CD14-positive monocyte (primary cell): ENCODE data around the gene VDAC2. TPM values are rescaled to one million over a fixed set of nuclear protein-coding genes. Genes with fewer than 3 reads are reported as not detected.
"Not testable (repeated sequence)": the region's sequence is repeated elsewhere in the genome, so short reads cannot be mapped to it uniquely, and the experiment has no call there.

Experiments used
- DNase-seq, 3 donors: peaks; one replicate each; pipeline ENCODE4 v3.0.0-alpha.2; 2011 to 2022
- H2AFZ ChIP-seq: 2 replicates; pipeline ENCODE4 v1.6.0; 2012; ENCODE audit warnings: mild to moderate bottlenecking, low read depth, low read length, inconsistent platforms; ENCODE audit not compliant: insufficient read depth, poor library complexity, severe bottlenecking
- H3K27ac ChIP-seq, 2 donors: 1 replicate in 1 of 2; 2 replicates in 1 of 2; pipeline ENCODE4 v1.5.1; 2012 to 2013; ENCODE audit warnings: low read length in 2 of 2, control low read depth in 1 of 2, inconsistent platforms in 1 of 2, low read depth in 1 of 2, mild to moderate bottlenecking in 1 of 2
- H3K27me3 ChIP-seq, 2 donors: one replicate each; pipeline versions ENCODE4 v1.6.0 to v1.6.1; 2011 to 2013; ENCODE audit warnings: low read length in 2 of 2; ENCODE audit not compliant: control insufficient read depth in 2 of 2, insufficient read depth in 2 of 2
- H3K36me3 ChIP-seq, 2 donors: replicated peaks in 1 of 2; 1 replicate in 1 of 2; 2 replicates in 1 of 2; pipeline versions ENCODE4 v1.5.1 to v1.6.1; 2012 to 2013; ENCODE audit warnings: low read length in 2 of 2, control low read depth in 1 of 2, inconsistent platforms in 1 of 2, mild to moderate bottlenecking in 1 of 2; ENCODE audit not compliant: insufficient read depth in 2 of 2, control insufficient read depth in 1 of 2
- H3K4me1 ChIP-seq, 2 donors: 1 replicate in 1 of 2; 2 replicates in 1 of 2; pipeline versions ENCODE4 v1.5.1 to v1.6.1; 2012 to 2013; ENCODE audit warnings: low read length in 2 of 2, control low read depth in 1 of 2, inconsistent platforms in 1 of 2, mild to moderate bottlenecking in 1 of 2, moderate library complexity in 1 of 2; ENCODE audit not compliant: insufficient read depth in 2 of 2, control insufficient read depth in 1 of 2
- H3K4me2 ChIP-seq: replicated peaks from 2 replicates; pipeline ENCODE3; 2012; ENCODE audit warnings: low read length, moderate library complexity, mild to moderate bottlenecking; ENCODE audit not compliant: poor library complexity, severe bottlenecking; ENCODE audit errors: extremely low read depth
- H3K4me3 ChIP-seq, 3 experiments: fragments of 200-600 bp in 1 of 3; sonication (generic) in 1 of 3; replicated peaks in 1 of 3; 1 replicate in 2 of 3; 2 replicates in 1 of 3; pipeline ENCODE4 v1.5.1; 2011 to 2013; ENCODE audit warnings: low read length in 3 of 3, mild to moderate bottlenecking in 3 of 3, control low read depth in 2 of 3, low read depth in 2 of 3, inconsistent platforms in 1 of 3, moderate library complexity in 1 of 3
- H3K79me2 ChIP-seq: 2 replicates; pipeline ENCODE4 v1.6.0; 2012; ENCODE audit warnings: mild to moderate bottlenecking, control low read depth, inconsistent platforms, low read length, moderate library complexity; ENCODE audit not compliant: insufficient read depth
- H3K9ac ChIP-seq: 2 replicates; pipeline ENCODE4 v1.6.0; 2017; ENCODE audit warnings: low read length, mild to moderate bottlenecking; ENCODE audit not compliant: insufficient read depth, poor library complexity, severe bottlenecking
- H3K9me3 ChIP-seq, 2 donors: replicated peaks in 1 of 2; 1 replicate in 1 of 2; 2 replicates in 1 of 2; pipeline versions ENCODE4 v1.5.1 to v1.6.1; 2012 to 2013; ENCODE audit warnings: low read length in 2 of 2, control low read depth in 1 of 2; ENCODE audit not compliant: control insufficient read depth in 1 of 2, insufficient read depth in 1 of 2
- H4K20me1 ChIP-seq: 2 replicates; pipeline ENCODE4 v1.6.0; 2012; ENCODE audit warnings: mild to moderate bottlenecking, low read length, control low read depth, moderate library complexity; ENCODE audit not compliant: insufficient read depth
- H3K27ac Mint-ChIP-seq, 7 donors: one replicate each; pipeline ENCODE4 v1.8.0; 2020; ENCODE audit warnings: mild to moderate bottlenecking in 7 of 7, mixed read lengths in 7 of 7, moderate library complexity in 6 of 7, inconsistent platforms in 2 of 7
- H3K27me3 Mint-ChIP-seq, 3 donors: one replicate each; pipeline ENCODE4 v1.8.0; 2021 to 2022; ENCODE audit warnings: low read depth in 3 of 3, mild to moderate bottlenecking in 3 of 3, mixed read lengths in 3 of 3, moderate library complexity in 3 of 3, inconsistent platforms in 1 of 3
- H3K36me3 Mint-ChIP-seq, 2 donors: one replicate each; pipeline ENCODE4 v1.8.0; 2020; ENCODE audit warnings: mixed read lengths in 2 of 2, inconsistent platforms in 1 of 2, mild to moderate bottlenecking in 1 of 2
- H3K4me1 Mint-ChIP-seq: one replicate; pipeline ENCODE4 v1.8.0; 2020; ENCODE audit warnings: mild to moderate bottlenecking, mixed read lengths
- H3K4me3 Mint-ChIP-seq, 2 donors: one replicate each; pipeline ENCODE4 v1.8.0; 2020; ENCODE audit warnings: mild to moderate bottlenecking in 2 of 2, mixed read lengths in 2 of 2, moderate library complexity in 1 of 2
- H3K9me3 Mint-ChIP-seq, 7 donors: one replicate each; pipeline ENCODE4 v1.8.0; 2020 to 2022; ENCODE audit warnings: mixed read lengths in 7 of 7, mild to moderate bottlenecking in 6 of 7, moderate library complexity in 6 of 7, inconsistent platforms in 2 of 7
- WGBS: methylation state at CpG from one replicate; pipeline ENCODE4 v1.1.5; 2013; ENCODE audit warnings: missing lambda C conversion rate; ENCODE audit not compliant: insufficient coverage; 5-methylcytosine and 5-hydroxymethylcytosine counted together
- intact Hi-C, 2 donors: fragments of 100-400 bp; cut with micrococcal nuclease; formaldehyde crosslinking; loops; one replicate each; pipeline versions ENCODE4 v1.15.0 to v1.15.1; 2023
- polyA plus RNA-seq, 3 donors: library from polyadenylated mRNA; depleted of rRNA in 1 of 3; unstranded in 2 of 3; stranded (reverse) in 1 of 3; fragments of 300-500 nt in 2 of 3; fragments of >200 nt in 1 of 3; fragmentation: Illumina TruSeq in 2 of 3; gene quantifications; 1 replicate in 2 of 3; 2 replicates in 1 of 3; pipeline ENCODE4 v1.2.3, GENCODE V29; 2012 to 2021
- TF ChIP-seq, protein P1 (sequence below): fragments of 200-600 bp; IDR thresholded peaks from one replicate; pipeline ENCODE4 v1.8.0; 2022; ENCODE audit warnings: antibody characterized with exemption, mild to moderate bottlenecking

VDAC2 gene
- polyA plus RNA-seq, 3 donors = 71.2 to 154 (median 139) TPM

DNA sequence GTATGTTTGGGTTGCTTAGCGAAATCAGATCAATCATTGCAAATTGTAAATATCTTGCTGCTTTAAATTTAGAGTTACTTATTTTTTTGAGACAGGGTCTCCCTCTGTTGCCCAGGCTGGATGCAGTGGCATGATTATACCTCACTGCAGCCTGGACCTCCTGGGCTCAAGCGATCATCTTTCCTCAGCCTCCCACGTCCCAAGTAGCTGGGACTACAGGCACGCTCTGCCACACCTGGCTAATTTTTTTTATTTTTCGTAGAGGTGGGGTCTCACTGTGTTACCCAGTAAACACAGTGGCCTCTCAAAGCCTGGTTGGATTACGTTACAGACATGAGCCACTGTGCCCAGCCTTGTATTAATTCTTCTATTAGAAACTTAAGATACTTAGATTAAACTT lies 1.7 kb downstream of the VDAC2 start:
- peak overlapping the region in 1 of 2 donors; percentile 100 for H3K27ac ChIP-seq
- no peak overlapping the region for H2AFZ ChIP-seq
- Mint-ChIP-seq H3K9me3 (no peaks in the 10 kb centered on the region), H3K27ac (peak overlapping the region in 4 of 7 donors; percentile 20 to 100 (median 60)), H3K4me1 (peaks cover 27% of the 10 kb centered on the region), H3K36me3 (peaks cover 38 to 49% of the 10 kb centered on the region in 2 donors), H3K4me3 (no peak overlapping the region), H3K27me3 (peaks cover 0 to 2% (median 0%) of the 10 kb centered on the region in 3 donors)
- peaks cover 42 to 53% of the 10 kb centered on the region in 2 donors for H3K36me3 ChIP-seq
- H3K79me2 ChIP-seq = peaks cover 66% of the 10 kb centered on the region
- H4K20me1 ChIP-seq = peaks cover 37% of the 10 kb centered on the region
- TF ChIP-seq, protein P1, sequence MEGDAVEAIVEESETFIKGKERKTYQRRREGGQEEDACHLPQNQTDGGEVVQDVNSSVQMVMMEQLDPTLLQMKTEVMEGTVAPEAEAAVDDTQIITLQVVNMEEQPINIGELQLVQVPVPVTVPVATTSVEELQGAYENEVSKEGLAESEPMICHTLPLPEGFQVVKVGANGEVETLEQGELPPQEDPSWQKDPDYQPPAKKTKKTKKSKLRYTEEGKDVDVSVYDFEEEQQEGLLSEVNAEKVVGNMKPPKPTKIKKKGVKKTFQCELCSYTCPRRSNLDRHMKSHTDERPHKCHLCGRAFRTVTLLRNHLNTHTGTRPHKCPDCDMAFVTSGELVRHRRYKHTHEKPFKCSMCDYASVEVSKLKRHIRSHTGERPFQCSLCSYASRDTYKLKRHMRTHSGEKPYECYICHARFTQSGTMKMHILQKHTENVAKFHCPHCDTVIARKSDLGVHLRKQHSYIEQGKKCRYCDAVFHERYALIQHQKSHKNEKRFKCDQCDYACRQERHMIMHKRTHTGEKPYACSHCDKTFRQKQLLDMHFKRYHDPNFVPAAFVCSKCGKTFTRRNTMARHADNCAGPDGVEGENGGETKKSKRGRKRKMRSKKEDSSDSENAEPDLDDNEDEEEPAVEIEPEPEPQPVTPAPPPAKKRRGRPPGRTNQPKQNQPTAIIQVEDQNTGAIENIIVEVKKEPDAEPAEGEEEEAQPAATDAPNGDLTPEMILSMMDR = no peak
- intact Hi-C loops = loop anchor here in 1 of 2 donors (5.0 kb wide), 1 partner anchor 100 kb away; the partner anchor contains the start of gene SAMD8
- H3K4me2 ChIP-seq = peak overlapping the region; percentile 79
- H3K9me3 ChIP-seq = no peaks in the 10 kb centered on the region
- H3K27me3 ChIP-seq = no peaks in the 10 kb centered on the region
- no peak overlapping the region for H3K9ac ChIP-seq
- DNase-seq = no peak
- WGBS = 100% methylated on average over 3 of the region's 6 CpGs
- peaks cover 18 to 23% of the 10 kb centered on the region in 2 donors for H3K4me1 ChIP-seq
- peak overlapping the region in 1 of 3 experiments; percentile 99 for H3K4me3 ChIP-seq

DNA sequence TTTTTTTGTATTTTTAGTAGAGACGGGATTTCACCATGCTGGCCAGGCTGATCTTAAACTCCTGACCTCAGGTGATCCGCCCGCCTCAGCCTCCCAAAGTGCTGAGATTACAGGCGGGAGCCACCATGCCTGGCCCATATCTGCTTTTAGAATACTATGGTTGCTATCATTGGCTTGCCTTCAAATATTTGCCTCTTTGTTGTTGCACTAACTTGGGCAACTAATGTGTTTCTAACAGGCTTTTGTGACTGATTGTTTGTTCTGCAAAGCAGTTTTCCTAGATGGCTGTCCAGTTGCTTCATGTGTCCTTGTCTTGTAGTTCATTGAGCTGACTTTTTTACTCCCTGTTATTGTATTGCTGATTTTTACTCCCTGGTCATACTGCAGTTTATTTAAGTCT lies 9.7 kb downstream of the VDAC2 start:
- DNase-seq = no peak

GRCh38 chr10:75221492-75221891 lies 10.9 kb downstream of the VDAC2 start:
- H4K20me1 ChIP-seq = peaks cover 85% of the 10 kb centered on the region
- H3K27me3 Mint-ChIP-seq, H2AFZ ChIP-seq, H3K4me3 Mint-ChIP-seq, H3K9me3 ChIP-seq, H3K4me1 Mint-ChIP-seq, H3K9ac ChIP-seq, H3K4me2 ChIP-seq, H3K4me1 ChIP-seq, H3K27ac ChIP-seq, DNase-seq, intact Hi-C loops, H3K27me3 ChIP-seq, H3K4me3 ChIP-seq, H3K9me3 Mint-ChIP-seq: not testable (repeated sequence)
- H3K79me2 ChIP-seq = peaks cover 84% of the 10 kb centered on the region
- WGBS = 95% methylated on average over 4 of the region's 8 CpGs
- Mint-ChIP-seq H3K36me3 (peaks cover 80 to 95% of the 10 kb centered on the region in 2 donors), H3K27ac (peak overlapping the region in 1 of 7 donors; percentile 13)
- H3K36me3 ChIP-seq = peaks cover 96 to 99% of the 10 kb centered on the region in 2 donors

More for the DNA sequence above, 9.7 kb downstream of the VDAC2 start:
- Histone ChIP-seq H3K36me3 (peaks cover 98 to 99% of the 10 kb centered on the region in 2 donors), H3K9ac (no peak overlapping the region), H3K27ac (no peak overlapping the region), H3K79me2 (peaks cover 84% of the 10 kb centered on the region), H3K4me1 (no peaks in the 10 kb centered on the region), H2AFZ (no peak overlapping the region), H3K27me3 (no peaks in the 10 kb centered on the region), H3K4me3 (no peak overlapping the region), H3K9me3 (no peaks in the 10 kb centered on the region), H3K4me2 (no peak overlapping the region), H4K20me1 (peaks cover 85% of the 10 kb centered on the region)
- peak overlapping the region in 1 of 7 donors; percentile 50 for H3K27ac Mint-ChIP-seq
- intact Hi-C loops = no loop called here
- peaks cover 9% of the 10 kb centered on the region for H3K4me1 Mint-ChIP-seq
- H3K36me3 Mint-ChIP-seq = peaks cover 82 to 95% of the 10 kb centered on the region in 2 donors
- H3K27me3 Mint-ChIP-seq = no peaks in the 10 kb centered on the region
- TF ChIP-seq, protein P1 = no peak
- H3K4me3 Mint-ChIP-seq = no peak overlapping the region
- 93% methylated on average over 4 of the region's 4 CpGs for WGBS
- no peaks in the 10 kb centered on the region for H3K9me3 Mint-ChIP-seq
